HG03097 (cell line): ENCODE measurements around the gene KCNMA1.

Experiments
- ATAC-seq: cut with Tn5 transposase; IDR thresholded peaks from one replicate; pipeline ENCODE4 v1.9.1; 2021; ENCODE audit not compliant: unreplicated experiment, low FRiP score

The KCNMA1 gene

DNA sequence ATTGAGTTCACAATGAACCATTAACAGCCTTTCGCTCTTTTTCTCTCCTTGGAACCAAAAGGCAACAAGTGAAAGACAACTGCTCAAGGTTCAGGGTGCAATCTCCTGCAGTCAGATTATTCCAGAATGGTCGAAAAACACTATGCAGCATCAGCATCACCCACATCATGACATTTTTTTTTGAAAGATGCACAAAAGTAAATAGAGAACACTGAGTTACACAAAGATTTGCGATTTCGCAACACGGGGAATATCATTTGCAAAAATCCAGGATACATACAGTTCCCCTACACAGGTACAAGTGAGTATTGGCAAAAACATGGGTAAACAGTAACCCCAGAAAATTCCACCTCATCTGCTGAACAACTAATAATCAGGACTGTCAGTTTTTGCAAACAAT is 611.5 kb downstream of the KCNMA1 start:
- ATAC-seq = no peak

DNA sequence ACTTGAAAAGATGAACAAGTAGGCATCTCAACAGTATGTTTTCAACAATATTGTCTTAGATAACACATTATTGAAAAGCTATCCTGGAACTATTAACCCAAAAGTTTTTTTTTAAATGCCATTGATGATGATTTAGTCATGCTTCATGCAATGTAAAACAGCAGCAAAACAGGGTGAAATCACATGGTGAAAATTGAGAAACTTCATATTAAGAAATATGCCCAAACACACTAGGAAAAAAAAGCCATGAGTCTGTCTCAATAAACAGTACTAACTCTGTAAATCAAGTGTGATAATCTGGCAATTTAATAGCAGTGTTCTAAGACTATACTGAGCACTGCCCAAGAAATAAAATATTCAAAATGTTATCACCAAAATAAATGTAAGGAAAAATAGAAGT is 613.1 kb downstream of the KCNMA1 start:
- no peak for ATAC-seq

DNA sequence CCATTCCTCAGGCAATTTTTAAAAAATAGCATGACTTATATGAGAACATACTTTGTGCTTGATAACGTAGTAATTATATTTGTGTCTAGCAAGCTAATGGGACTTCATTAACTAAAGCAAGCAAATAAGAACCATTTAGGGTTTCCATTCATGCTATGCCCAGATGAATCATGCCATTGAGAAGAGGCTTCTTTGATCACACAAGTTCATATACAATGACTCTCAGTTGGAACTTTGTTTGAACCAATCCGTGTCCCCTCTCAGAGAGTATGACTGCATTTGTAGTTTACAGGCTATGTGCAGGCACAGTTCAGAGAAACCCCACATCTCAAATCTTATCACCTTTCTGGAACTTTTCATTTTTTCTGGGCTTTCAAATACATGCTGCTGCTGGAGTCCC is 614.2 kb downstream of the KCNMA1 start:
- no peak for ATAC-seq

DNA sequence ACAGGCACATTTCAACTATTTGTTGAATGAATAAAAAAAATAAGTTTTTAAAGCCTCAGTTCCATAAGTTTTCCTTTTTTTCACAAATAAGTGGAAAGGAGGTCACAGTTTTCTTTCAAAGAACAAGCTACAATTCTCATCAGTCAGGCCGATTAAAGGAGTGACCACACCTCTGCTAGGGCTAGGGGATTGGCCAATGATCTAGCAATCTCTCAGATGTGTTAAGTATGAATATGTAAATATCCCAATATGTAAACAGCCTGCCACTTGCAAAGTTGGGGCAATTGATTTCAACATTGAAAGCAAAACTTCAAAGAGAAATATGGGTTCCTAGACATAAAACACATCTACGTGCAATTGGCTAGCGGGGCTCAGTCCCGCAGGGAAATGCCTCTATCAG is 614.9 kb downstream of the KCNMA1 start:
- ATAC-seq = no peak

DNA sequence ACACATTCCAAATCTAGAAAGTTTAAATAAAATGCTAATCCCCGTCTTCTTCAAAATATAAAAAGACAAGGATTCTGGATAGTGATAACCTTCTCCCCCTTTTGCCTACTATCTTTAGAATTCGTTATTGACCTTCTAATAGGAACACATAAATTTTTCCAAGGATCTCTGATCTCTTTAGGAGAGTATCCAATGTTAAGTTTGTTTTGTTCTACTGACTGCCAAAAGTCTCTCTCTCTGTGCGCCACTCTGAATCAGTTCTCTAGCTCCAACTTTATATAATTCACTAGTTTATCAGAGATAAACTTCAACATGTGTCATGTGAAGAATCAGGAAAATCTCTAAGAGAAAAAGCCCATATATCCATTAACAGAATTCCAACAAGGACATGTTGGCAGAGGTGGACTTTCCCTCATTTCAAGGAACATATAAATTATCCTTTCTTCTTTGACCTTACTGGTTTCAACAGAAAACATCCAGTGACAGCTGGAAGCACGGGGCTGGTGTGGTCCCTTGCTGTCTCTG is 615.6 kb downstream of the KCNMA1 start:
- ATAC-seq = no peak

DNA sequence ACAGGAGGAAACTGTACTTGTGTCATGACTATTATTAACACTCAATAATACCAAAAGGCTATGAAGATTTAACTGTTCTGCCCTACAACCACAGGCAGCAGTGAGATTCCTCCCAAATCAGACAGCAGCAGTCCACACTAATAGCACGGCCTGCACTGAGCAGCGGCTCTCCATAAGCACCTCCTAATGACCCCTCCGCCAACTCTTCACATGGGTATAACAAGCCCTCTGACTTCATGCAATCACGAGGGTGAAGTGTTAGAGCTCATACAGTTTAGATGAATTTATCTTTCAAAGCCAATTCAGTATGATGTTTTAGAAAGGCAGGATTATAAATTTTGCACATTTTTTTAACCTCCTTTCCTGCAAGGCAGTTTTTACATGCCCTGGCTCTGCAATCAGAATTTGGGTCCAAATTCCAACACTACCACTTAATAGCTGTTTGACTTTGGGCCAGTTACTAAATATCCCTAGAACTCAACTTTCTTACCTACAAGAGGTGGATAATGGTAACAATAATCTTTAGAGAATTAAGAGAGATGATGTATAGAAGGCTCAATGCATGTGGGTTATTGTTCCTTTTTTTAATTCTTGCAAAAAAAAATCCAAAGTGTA is 617.1 kb downstream of the KCNMA1 start:
- no peak for ATAC-seq

DNA sequence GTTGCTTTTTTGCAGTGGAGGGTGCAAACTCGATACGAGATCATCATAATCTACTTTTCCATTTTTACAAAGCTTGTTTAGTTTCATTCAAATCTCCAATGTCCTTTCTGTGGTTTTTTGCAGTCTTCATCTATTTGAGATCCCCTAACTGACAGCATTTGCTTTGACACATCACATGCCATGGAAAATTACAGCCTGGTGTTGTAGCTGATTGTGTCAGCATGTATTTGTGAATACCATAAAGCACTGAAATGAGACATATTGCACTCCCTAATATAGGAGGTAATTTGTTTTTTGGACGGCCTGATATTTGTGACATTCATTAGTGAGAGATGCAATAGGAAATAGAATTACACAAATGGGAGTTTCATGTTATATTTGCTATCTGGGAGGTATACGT is 620.8 kb downstream of the KCNMA1 start:
- no peak for ATAC-seq

DNA sequence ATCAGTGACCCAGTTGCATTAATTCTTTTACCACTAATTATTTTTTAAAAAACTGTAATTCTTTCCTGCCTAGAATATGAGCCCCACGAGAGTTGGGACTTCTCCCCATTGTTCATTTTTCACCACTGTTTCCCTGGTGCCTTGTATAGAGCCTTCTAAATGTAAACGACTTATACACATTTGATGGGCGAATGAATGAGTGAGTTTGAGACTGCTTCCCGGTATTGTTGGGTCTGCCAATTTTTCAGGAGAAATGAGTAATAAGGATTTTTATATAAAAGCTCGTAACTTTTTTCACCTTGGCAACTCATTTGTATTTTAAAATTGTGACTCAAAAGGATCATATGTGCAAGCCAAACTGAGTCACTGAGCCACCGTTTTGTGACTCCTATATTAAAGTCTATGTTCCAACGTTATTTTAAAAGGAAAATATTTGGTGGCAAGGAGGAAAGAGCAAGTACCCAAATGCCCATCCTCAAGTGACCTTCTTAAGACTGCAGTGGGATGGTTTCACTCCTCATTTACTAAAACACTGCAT is 621.3 kb downstream of the KCNMA1 start:
- no peak for ATAC-seq

DNA sequence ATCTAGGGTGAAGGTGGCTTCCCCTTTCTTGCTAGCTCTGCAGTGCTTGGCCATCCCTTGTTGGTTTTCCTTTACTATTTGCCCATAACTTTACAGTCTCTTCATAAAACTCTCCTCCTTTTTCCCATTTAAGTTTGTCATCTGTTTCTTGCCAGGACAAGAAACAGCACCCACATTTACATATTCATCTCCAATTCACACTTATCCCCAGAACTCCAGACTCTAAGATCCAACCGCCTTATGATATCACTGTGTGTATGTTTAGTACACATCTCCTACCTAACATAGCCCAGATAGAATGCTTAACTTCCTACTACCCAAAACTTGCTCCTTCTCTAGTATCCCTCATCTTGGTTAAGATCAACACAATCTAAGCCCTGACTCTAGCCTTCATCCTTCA is 622.2 kb downstream of the KCNMA1 start:
- no peak for ATAC-seq

DNA sequence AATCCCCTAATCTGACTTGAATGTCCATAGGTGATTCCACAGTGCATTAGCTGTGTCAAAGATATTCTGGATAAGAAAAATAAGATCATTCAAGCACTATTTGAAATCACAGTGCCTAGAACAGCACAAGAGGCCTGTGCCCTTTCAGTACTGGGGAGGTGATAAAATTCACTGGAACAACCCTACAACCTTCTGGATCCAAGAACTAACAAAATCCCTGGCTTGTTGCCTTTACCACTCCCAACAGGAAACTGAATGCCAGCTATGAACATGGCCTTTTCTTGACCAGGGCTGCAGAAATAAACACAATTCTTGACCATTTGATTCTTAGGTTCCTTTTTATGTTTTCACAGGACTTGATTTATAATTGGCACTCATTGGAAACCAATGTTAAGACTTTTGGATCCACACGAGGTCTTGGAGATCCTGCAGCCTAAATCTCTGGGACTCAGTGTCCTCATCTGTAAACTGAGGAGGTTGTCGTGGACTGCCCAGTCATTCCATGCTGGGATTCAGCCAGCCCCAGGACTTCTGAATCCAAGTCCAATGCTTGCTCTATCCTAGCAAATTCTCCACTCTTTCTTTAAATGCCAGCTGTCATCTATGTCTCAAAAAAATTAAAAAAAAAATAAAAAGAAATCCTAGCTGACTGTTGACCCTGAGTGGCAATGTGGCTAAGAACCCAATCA is 624.7 kb downstream of the KCNMA1 start:
- no peak for ATAC-seq

DNA sequence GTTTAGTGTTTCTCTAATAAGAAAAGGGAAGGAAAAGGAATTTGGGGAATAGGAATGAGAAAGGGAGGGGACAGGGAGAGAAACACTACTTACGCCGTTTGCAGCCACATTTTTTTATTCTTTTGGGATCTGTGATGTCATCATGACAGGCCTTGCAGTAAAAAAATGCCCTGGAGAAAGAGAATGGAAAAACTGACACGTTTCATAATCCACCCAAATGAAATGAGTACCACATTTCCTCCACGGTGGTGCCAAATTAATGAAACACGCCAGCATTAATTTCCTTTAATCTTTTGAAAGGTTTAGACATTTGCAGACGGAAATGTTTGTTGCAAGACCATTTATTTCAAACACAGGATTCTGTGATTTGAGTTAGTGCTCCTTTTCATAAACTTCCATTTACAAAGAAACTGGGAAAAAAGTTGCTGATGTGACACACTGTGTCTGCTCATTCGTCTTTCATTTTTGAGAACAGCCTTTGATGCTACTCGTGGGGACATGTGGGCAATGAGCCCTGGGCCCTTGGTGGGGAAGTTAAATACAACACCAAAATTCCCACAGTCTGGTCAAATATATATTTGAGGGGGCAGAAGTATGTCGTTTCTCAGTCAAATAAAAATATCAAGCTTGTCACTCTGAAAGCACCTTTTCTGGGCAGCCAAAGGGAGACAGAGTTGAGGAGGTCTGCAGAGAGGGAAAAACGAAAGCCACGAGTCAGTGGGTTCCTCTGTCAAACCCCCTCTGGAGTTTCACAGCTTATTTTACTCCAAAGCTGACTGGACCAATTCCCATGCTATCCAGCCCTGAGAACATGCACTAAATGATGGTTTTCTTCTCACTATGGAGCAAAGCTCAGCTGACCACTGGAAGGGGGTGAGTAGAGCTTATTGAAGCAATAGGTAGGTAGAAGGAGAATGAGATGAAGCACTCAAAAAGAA is 625.5 kb downstream of the KCNMA1 start:
- ATAC-seq = no peak

DNA sequence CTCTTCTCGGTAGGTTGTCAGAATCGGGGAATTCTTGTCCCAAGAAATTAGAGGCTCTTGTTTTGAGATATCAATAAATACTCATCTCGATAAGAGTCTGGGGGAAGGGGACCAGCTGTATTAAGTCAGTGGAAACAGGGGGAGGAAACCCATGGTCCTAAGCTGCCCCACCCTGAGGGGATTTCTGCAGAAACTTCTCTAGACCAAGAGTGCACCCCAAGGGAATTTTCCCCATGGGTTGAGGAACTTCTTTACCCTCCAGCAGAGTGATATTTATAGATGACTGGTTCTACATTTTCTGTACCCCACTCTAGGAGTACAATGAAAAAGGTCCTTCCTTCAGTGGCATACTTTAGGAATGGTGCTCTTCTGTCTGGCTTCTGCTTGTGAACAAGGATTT is 627.2 kb downstream of the KCNMA1 start:
- ATAC-seq = no peak

DNA sequence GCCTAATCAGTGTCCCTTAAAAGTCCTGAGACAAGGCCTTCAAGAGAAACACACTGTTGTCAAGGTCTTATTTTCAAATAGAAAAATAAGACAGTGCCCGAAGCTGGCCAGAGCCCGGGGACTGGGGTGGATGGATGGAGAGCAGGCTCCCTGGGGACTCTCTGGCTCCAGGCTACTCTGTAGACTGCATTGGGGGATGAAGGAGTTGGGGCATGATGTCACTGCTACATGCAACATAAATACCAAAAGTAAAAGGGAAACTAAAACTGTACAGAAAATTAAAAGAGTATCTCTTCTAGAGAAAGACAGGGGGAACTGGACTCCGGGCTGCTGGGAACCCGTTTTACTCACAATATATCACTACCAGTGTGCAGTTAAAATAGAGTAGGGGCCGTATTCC is 629.8 kb downstream of the KCNMA1 start:
- no peak for ATAC-seq

DNA sequence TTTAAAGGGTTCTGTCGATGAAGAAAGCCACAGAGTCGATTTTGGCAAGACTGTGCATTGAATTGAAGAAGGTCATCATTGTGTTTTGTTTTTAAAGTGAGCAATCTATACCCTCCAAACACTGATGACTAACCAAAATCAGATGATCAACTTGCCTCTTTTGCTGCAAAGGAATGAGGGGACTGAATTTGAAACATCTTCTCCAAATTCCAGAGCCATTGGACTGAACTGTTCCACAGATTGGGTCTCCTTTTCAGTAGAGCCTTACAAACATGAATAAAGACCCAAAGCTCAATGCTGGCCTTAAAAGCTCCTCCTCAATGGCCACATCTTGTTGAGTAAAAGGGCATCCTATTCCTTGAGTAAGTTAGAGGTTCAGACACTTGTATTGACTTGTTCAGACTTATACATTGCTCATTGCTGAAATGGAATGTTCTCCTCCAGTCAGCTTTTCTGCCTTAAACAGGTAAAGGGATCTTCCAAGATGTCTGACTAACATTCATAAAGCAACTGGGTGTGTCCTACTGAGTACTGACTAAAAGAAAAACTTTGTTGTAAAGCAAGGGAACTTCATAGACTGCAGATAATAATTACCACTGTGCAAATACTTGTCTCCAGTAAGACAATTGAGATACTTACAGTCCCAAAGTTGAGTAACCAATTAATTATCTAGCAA is 630.6 kb downstream of the KCNMA1 start:
- no peak for ATAC-seq

DNA sequence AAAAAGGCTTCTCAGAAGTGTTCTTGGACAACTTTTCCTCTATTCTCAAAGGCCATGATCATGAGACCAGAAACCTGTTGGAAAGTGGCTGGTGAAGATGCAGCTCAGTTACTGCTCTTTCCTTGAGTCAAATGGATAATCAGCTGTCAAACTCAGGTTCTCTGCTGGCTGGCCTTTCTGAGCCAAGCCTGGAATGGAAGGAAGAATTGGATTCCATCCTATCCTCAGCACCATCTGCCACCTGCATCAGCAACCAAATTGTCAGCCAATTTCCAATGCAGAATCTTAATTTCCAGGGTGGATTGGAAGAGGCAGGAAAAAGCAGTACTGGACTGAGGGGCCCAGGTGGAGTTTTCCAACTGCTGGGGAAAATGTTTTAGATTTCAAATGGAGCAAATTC is 631.7 kb downstream of the KCNMA1 start:
- ATAC-seq = no peak

DNA sequence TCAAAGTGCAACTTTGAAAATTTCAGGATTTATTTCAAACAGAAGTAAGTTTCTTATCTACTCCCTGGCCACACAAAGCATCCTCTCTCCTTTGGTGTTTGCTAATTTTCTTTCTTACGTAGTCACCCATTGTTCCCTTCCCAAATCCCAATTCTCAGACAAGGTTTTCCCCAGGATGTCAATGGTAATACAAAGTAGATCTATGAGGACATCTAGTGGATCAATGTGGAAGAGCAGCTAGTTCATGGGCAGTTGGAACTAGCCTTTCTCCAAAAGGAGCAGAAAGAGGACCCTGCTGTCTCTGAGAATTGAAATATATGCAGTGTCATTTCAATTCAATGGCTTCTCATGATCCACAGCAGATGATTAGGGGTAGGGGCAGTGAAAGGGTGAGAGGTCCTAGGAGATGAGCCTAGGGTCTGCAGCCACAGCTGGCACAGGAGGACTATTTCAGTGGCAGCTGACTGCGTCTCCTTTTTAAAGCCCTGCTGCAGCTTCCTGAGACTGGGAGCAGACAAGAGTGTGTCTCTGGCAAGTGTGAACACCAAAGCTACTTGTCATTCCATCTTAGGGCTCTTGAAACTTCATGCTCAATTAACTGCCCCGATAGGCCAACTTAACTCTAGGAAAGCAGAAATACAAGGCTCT is 632.6 kb downstream of the KCNMA1 start:
- ATAC-seq = no peak

DNA sequence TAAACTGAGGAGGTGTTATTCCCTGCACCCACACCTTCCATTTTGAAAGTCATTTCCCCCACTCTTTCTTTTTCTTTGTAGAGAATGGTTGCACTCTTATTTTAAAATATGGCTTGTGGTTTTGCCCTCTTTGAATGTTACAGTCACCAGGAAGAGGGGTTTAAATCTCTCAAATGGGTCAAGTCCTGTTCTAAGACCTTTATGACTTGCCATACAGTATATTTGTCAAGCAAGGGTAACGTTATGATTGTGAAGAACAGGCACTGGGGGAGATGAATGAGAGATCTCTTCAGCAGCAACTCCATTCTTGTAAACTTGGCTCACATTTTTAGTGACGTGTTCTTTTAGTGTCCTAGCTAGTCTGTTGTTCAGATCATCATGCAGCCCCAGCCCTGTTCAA is 634.7 kb downstream of the KCNMA1 start:
- no peak for ATAC-seq

DNA sequence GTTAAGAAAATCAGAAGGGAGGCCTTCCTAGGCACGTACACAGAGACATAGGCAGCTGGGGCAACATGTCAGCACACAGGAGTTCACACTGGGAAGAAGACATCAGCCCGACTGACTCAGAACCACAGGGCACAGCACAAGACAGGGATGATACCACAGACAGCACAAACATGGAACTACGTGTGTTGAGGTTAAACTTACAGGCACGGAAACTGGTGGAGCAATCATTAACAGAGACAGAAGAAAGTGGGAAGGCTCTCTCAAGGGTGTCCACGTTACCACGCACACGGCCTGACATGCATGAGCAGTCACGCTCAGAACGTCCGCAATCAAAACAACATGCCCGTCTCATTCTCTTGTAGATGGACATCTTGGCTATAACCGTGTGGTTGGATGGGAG is 636.4 kb downstream of the KCNMA1 start:
- no peak for ATAC-seq

DNA sequence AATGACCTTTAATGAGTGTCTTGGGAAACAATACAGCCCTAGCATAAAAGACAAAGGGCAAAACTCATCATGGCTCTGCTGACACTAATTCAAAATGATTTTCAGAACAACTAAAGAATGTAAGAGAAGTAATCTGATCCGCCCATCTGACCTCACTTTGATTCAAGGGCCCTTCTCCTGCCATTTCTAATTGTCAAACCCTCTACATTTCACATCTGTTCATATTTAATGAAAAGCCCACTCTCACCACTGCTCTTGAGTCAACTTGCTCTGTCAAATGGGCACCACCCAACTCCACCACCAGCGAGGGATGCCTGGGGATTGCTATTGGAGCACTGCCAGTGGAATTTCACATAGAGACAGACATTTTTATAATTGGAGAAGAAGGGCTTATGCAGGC is 639.2 kb downstream of the KCNMA1 start:
- ATAC-seq = no peak

DNA sequence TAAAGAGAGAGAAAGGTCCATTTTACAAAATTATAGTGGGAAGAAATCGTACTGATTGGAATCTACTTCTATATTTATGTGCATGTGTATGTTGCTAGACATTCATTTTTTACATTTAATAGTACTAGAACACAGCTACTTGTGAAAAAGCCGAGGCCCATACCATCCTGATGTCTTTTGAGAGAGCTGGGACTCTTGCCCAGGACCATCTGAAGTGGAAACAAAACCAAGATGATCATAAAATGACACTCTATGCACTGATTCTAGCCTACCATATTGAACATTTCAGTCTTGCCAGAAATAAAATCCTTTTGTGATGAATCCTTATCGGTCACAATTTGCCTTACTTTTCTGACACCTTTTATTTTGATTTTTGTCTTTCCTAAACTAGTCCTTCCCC is 640.0 kb downstream of the KCNMA1 start:
- no peak for ATAC-seq
